Activated CD4-positive, alpha-beta T cell treated with anti-CD3 and anti-CD28 coated beads, Interleukin-2, amount 50 U/mL, for 16 hours (primary cell): ENCODE data around the gene MED9.
"Not testable (repeated sequence)": the region's sequence is repeated elsewhere in the genome, so short reads cannot be mapped to it uniquely, and the experiment has no call there.

ENCODE experiments used
- DNase-seq: peaks from one replicate; pipeline ENCODE4 v3.0.0-alpha.2; 2020

The MED9 gene

GRCh38 chr17:17456251-17456650, 20.5 kb upstream of the MED9 start:
- DNase-seq = no peak

- no peak for DNase-seq
Observed at GRCh38 chr17:17457680-17458079, 19.1 kb upstream of the MED9 start.

- no peak for DNase-seq
Observed at GRCh38 chr17:17460038-17460437, 16.8 kb upstream of the MED9 start.

GRCh38 chr17:17462048-17462824, 14.6 kb upstream of the MED9 start:
- DNase-seq = no peak

- DNase-seq = no peak
Observed at GRCh38 chr17:17463821-17464220, 13.0 kb upstream of the MED9 start.

GRCh38 chr17:17465878-17466277, 10.9 kb upstream of the MED9 start:
- not testable (repeated sequence) for DNase-seq

- no peak for DNase-seq
Observed at GRCh38 chr17:17466511-17466910, 10.3 kb upstream of the MED9 start.

GRCh38 chr17:17467016-17467415, 9.8 kb upstream of the MED9 start:
- no peak for DNase-seq

- no peak for DNase-seq
Observed at GRCh38 chr17:17467720-17468119, 9.1 kb upstream of the MED9 start.

- no peak for DNase-seq
Observed at GRCh38 chr17:17468217-17469010, 8.4 kb upstream of the MED9 start.

GRCh38 chr17:17469358-17469757, 7.4 kb upstream of the MED9 start:
- DNase-seq = no peak

GRCh38 chr17:17469996-17470395, 6.8 kb upstream of the MED9 start:
- no peak for DNase-seq

- DNase-seq = no peak
Observed at GRCh38 chr17:17472333-17472920, 4.4 kb upstream of the MED9 start.

GRCh38 chr17:17474341-17474740, 2.5 kb upstream of the MED9 start:
- no peak for DNase-seq

- DNase-seq = no peak
Observed at GRCh38 chr17:17479209-17479608, 2.4 kb downstream of the MED9 start.

GRCh38 chr17:17480593-17481148, 3.9 kb downstream of the MED9 start:
- no peak for DNase-seq

GRCh38 chr17:17481860-17482259, 5.1 kb downstream of the MED9 start:
- no peak for DNase-seq

- DNase-seq = peak; percentile 78
Observed at GRCh38 chr17:17484451-17484899, 7.7 kb downstream of the MED9 start.

GRCh38 chr17:17485420-17485819, 8.6 kb downstream of the MED9 start:
- no peak for DNase-seq

- DNase-seq = not testable (repeated sequence)
Observed at GRCh38 chr17:17486416-17486815, 9.6 kb downstream of the MED9 start.

- DNase-seq = no peak
Observed at GRCh38 chr17:17487998-17488397, 11.2 kb downstream of the MED9 start.

GRCh38 chr17:17491031-17491471, 14.3 kb downstream of the MED9 start:
- DNase-seq = no peak

GRCh38 chr17:17491546-17491988, 14.8 kb downstream of the MED9 start:
- no peak for DNase-seq
